NCI-H460 (cell line): ENCODE results near the gene ELOB. TPM values are rescaled to one million over a fixed set of nuclear protein-coding genes. Genes with fewer than 3 reads are reported as not detected.
"Not testable (repeated sequence)": the region's sequence is repeated elsewhere in the genome, so short reads cannot be mapped to it uniquely, and the experiment has no call there.

Experiments used
- DNase-seq: peaks from one replicate; pipeline ENCODE4 v3.0.0-alpha.2; 2016; ENCODE audit warnings: low read depth; ENCODE audit errors: extremely low read depth
- small RNA-seq, 2 experiments: library from RNA; depleted of rRNA; stranded (forward); fragments of <200 nt; gene quantifications; one replicate each; pipeline ENCODE3, GENCODE V24; 2014
- total RNA-seq: library from RNA; depleted of rRNA; stranded (reverse); fragments of >200 nt; shearing (Covaris generic); gene quantifications from 2 replicates; pipeline ENCODE4 v1.2.3, GENCODE V29; 2014; rRNA removed

ELOB gene
- total RNA-seq, 1 experiment from 2014 or later, result 125 TPM

DNA sequence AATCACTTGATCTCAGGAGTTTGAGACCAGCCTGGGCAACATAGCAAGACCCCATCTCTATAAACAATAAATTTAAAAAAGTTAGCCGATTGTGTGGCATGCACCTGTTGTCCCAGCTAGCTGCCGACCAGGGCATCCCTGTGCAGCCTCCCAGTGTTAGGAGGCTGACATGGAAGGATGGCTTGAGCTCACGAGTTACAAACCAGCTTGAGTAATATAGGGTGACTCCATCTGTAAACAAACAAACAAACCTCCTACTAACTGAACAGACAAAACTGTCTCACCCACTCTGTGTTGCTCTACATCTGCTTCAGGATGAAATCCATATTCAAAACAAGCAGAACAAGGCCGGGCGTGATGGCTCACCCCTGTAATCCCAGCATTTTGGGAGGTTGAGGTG is 50.2 kb downstream of the ELOB start:
- no peak for DNase-seq

DNA sequence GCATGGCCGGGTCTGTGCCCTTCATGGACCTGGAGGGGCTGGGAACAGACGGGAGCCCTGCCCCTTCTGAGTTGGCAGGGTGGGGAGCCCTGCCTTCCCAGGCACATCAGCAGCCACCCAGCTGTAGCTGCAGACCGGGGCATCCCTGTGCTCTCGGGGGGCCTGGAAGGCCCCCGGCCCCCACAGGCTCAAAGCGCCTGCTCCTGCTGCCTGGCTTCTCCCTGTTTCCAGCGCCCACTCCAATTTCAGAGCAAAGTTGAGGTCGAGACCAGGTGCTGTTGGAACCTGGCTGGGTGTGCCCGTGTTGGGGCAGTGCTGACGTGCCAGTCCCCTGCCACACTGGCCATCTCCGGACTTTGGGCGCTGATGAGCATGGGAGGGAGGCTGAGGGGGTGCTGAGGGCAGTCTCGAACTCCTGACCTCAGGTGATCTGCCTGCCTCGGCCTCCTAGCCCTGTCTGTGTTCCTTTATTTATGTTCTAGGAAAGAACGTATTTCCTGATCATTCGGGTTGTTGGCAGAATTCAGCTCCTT is 52.2 kb downstream of the ELOB start:
- DNase-seq, result no peak

- no peak for DNase-seq
Measured at GRCh38 chr16:2724088-2724676, 52.9 kb downstream of the ELOB start.

- DNase-seq, result not testable (repeated sequence)
Measured at GRCh38 chr16:2721634-2722173, 55.4 kb downstream of the ELOB start.

Small RNA genes within 50 kb of the gene (small RNA-seq; reads per million reads assigned to genes)
- gene SNORA3C, result 0 to 0.12 reads per million in 2 experiments

Other genes with a start within 250 kb of the ELOB start
- gene CEMP1, start 245.9 kb downstream of the ELOB start, total RNA-seq, result not detected in 2 replicates
- gene PDPK1, start 239.3 kb downstream of the ELOB start, total RNA-seq, result 22.5 and 25.7 TPM in 2 replicates
- gene KCTD5, start 94.8 kb downstream of the ELOB start, total RNA-seq, result 35.4 and 36.4 TPM in 2 replicates
- gene PRSS27, start 57.1 kb downstream of the ELOB start, total RNA-seq, result 3.0 and 3.8 TPM in 2 replicates
- 63.3 and 94.6 TPM in 2 replicates for gene SRRM2, start 24.6 kb downstream of the ELOB start, total RNA-seq
- not detected in 2 replicates for gene PRSS33, start 10.3 kb upstream of the ELOB start, total RNA-seq
- gene PRSS41, start 21.2 kb upstream of the ELOB start, total RNA-seq, result not detected in 2 replicates
- gene PRSS21, start 40.0 kb upstream of the ELOB start, total RNA-seq, result not detected in 2 replicates
- gene ZG16B, start 53.0 kb upstream of the ELOB start, total RNA-seq, result 13.8 and 18.7 TPM in 2 replicates
- gene PRSS22, start 80.9 kb upstream of the ELOB start, total RNA-seq, result not detected in 2 replicates
- 80.1 and 88.9 TPM in 2 replicates for gene FLYWCH2, start 105.9 kb upstream of the ELOB start, total RNA-seq
- gene FLYWCH1, start 134.7 kb upstream of the ELOB start, total RNA-seq, result 26.6 and 29.4 TPM in 2 replicates
- gene KREMEN2, start 187.0 kb upstream of the ELOB start, total RNA-seq, result 1.5 and 2.7 TPM in 2 replicates
- gene PAQR4, start 192.1 kb upstream of the ELOB start, total RNA-seq, result 19.0 and 24.4 TPM in 2 replicates
- gene PKMYT1, start 203.2 kb upstream of the ELOB start, total RNA-seq, result 14.8 and 18.9 TPM in 2 replicates
- gene CLDN9, start 235.6 kb upstream of the ELOB start, total RNA-seq, result 0.05 and 0.14 TPM in 2 replicates
- gene CLDN6, start 240.9 kb upstream of the ELOB start, total RNA-seq, result not detected in 2 replicates
- gene TNFRSF12A, start 243.1 kb upstream of the ELOB start, total RNA-seq, result 249 and 347 TPM in 2 replicates
- 29.3 and 33.4 TPM in 2 replicates for gene HCFC1R1, start 246.7 kb upstream of the ELOB start, total RNA-seq
- gene THOC6, start 246.8 kb upstream of the ELOB start, total RNA-seq, result 30.3 and 35.2 TPM in 2 replicates